ENCODE data around the gene FCHSD2.

The FCHSD2 gene

DNA sequence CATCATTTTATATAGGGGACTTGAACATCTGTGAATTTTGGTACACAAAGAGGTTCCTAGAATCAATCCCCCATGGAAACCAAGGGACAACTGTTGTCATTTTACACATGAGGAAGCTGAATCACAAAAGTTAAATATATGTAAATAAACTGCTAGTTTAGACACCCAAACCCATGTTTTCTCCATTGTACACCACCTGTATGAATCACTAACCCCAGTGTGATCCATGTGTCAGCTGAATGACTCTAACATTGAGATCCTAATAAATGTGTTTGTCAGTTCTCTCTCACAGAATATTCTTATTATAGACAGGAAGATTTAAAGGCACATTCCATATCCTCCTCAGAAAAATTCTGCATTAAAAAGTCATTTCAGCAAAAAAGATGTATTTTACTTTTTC, 244.6 kb downstream of the FCHSD2 start:
- no peak for FAIRE-seq

DNA sequence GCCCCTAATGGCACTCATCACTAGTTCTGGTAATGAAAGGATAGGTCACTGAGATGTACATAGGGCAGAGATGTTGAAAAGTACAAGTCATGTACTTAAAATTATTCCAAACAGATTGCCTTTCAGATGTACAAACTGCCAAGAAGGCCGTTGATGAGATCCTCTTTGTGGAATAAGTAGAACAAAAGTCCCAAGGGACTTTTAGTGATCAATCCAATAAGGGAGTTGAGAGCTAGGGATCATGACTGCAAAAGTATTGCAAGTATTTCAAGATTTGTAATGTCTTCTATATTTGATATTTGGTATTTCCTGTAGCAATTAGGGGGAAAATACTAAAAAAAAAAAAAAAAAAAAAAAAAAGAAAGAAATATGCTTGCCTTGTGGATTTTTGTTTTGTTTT, 245.7 kb downstream of the FCHSD2 start:
- TF ChIP-seq, protein P1, sequence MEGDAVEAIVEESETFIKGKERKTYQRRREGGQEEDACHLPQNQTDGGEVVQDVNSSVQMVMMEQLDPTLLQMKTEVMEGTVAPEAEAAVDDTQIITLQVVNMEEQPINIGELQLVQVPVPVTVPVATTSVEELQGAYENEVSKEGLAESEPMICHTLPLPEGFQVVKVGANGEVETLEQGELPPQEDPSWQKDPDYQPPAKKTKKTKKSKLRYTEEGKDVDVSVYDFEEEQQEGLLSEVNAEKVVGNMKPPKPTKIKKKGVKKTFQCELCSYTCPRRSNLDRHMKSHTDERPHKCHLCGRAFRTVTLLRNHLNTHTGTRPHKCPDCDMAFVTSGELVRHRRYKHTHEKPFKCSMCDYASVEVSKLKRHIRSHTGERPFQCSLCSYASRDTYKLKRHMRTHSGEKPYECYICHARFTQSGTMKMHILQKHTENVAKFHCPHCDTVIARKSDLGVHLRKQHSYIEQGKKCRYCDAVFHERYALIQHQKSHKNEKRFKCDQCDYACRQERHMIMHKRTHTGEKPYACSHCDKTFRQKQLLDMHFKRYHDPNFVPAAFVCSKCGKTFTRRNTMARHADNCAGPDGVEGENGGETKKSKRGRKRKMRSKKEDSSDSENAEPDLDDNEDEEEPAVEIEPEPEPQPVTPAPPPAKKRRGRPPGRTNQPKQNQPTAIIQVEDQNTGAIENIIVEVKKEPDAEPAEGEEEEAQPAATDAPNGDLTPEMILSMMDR (IDR thresholded peaks at IDR 0.05; ENCODE audit: insufficient read depth, missing control alignments), result no peak
- DNase-seq (ENCODE audit: insufficient read length, low spot score) (no peak), FAIRE-seq (no peak)

More for the DNA sequence above, 244.6 kb downstream of the FCHSD2 start:
- DNase-seq (ENCODE audit: insufficient read length, low spot score), result no peak
- TF ChIP-seq, protein P1 (IDR thresholded peaks at IDR 0.05; ENCODE audit: insufficient read depth, missing control alignments), result no peak

- FAIRE-seq (no peak), DNase-seq (ENCODE audit: insufficient read length, low spot score) (no peak)
- TF ChIP-seq, protein P1 (IDR thresholded peaks at IDR 0.05; ENCODE audit: insufficient read depth, missing control alignments), result no peak
Observed at GRCh38 chr11:72890881-72891280, 251.2 kb downstream of the FCHSD2 start.

- DNase-seq (ENCODE audit: insufficient read length, low spot score), result no peak
- FAIRE-seq, result no peak
- TF ChIP-seq, protein P1 (IDR thresholded peaks at IDR 0.05; ENCODE audit: insufficient read depth, missing control alignments), result no peak
Observed at GRCh38 chr11:72886619-72887018, 255.5 kb downstream of the FCHSD2 start.

GRCh38 chr11:72885749-72886609, 256.1 kb downstream of the FCHSD2 start:
- no peak for DNase-seq (ENCODE audit: insufficient read length, low spot score)
- no peak for FAIRE-seq
- TF ChIP-seq, protein P1 (IDR thresholded peaks at IDR 0.05; ENCODE audit: insufficient read depth, missing control alignments), result no peak

DNA sequence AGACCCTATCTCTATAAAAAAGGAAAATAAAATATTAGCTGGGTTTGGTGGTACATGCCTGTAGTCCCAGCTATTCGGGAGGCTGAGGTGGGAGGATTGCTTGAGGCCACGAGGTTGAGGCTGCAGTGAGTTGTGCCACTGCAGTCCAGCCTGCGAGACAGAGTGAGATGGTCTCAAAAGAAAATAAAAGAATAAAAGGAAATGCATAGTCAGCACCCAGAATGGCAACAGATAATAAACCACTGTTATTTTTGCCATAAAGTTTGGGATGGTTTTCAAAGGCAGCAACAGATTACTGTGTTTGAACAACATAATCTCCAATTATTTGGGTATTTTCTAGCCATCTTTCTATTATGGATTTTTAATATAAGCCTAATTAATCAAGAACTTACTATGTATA, 266.0 kb downstream of the FCHSD2 start:
- FAIRE-seq (no peak), DNase-seq (ENCODE audit: insufficient read length, low spot score) (no peak)
- TF ChIP-seq, protein P1 (IDR thresholded peaks at IDR 0.05; ENCODE audit: insufficient read depth, missing control alignments), result no peak

DNA sequence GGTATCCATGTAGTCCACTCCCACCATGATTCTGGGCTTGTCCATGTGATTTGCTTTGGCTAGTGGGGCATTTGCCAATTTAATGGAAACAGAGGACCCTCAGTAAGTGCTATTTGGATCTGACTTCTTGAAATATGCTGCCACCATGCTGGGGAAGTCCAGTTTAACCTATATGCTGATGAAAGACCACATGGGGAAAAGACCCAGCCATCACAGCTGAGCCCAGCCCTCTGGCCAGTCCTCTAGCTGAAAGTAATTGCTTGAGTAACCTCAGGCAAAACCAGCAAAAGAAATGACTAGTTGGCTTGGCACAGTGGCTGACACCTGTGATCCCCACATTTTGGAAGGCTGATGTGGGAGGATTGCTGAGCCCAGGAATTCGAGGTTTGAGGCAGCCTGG, 266.4 kb downstream of the FCHSD2 start:
- TF ChIP-seq, protein P1 (IDR thresholded peaks at IDR 0.05; ENCODE audit: insufficient read depth, missing control alignments), result no peak
- no peak for DNase-seq (ENCODE audit: insufficient read length, low spot score)
- FAIRE-seq, result no peak
